ENCODE data around the gene ZNF189. TPM values are rescaled to one million over a fixed set of nuclear protein-coding genes. Genes with fewer than 3 reads are reported as not detected.
"Not testable (repeated sequence)": the region's sequence is repeated elsewhere in the genome, so short reads cannot be mapped to it uniquely, and the experiment has no call there.

The ZNF189 gene
- total and polyA plus RNA-seq, 2 of the 4 experiments (the other 2 are of a cell fraction): 5.9 to 19.9 TPM

DNA sequence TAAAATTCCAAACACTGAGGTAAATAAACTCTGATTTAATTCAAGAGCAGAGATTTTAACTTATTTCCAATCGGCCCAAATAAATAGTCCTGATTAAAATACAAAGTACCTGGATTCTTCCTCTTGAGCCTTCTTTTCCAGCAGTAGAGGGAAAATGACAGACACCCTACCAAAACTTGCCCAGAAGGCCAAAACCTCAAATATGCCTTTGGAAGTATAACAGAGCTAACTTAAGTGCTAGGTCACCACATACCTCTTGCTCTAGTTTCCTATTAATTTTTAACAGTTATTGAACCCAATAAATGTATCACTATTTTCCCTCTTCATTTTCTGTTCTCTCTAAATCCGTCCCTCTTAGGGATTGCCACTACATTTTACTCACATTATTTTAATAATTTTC lies 15.3 kb upstream of the ZNF189 start:
- Histone ChIP-seq H3K14ac (replicated peaks; ENCODE audit: low read depth, low read length) (no peak overlapping the region), H3K4ac (ENCODE audit: low read depth, low read length) (no peak overlapping the region), H3K9ac (ENCODE audit: low read depth, low read length) (no peak overlapping the region), H3K18ac (ENCODE audit: low read depth, low read length) (no peak overlapping the region), H3K4me3 (ENCODE audit: insufficient read depth, low read depth, low read length) (no peak overlapping the region), H3K27me3 (ENCODE audit: control insufficient read depth, insufficient read depth, low read length) (no peaks in the 10 kb centered on the region), H4K20me1 (ENCODE audit: insufficient read depth, low read length) (no peaks in the 10 kb centered on the region), H2BK20ac (ENCODE audit: low read depth, low read length) (no peak overlapping the region), H2AK9ac (replicated peaks; ENCODE audit: low read depth, low read length, poor library complexity) (no peak overlapping the region), H2BK120ac (ENCODE audit: low read depth, low read length) (no peak overlapping the region), H3K36me3 (ENCODE audit: control insufficient read depth, insufficient read depth, low read length) (peaks cover 1% of the 10 kb centered on the region; the same call in 1 of the 2 replicates), H3K9me3 (ENCODE audit: control insufficient read depth, insufficient read depth, low read length) (peaks cover 3% of the 10 kb centered on the region; the same call in 1 of the 2 replicates), H3K27ac (ENCODE audit: insufficient read depth, low read length) (no peak overlapping the region), H4K5ac (ENCODE audit: low read depth, low read length) (no peak overlapping the region), H2BK15ac (ENCODE audit: low read depth, low read length) (no peak overlapping the region), H3K4me2 (ENCODE audit: low read depth, low read length) (no peak overlapping the region), H2AFZ (replicated peaks; ENCODE audit: low read length, poor library complexity) (no peak overlapping the region), H3K9me1 (ENCODE audit: insufficient read depth, low read length) (no peaks in the 10 kb centered on the region), H3K23ac (ENCODE audit: low read depth, low read length) (no peak overlapping the region), H3K4me1 (ENCODE audit: control insufficient read depth, insufficient read depth, low read length) (no peaks in the 10 kb centered on the region), H2AK5ac (ENCODE audit: low read depth, low read length) (no peak overlapping the region), H3K56ac (ENCODE audit: extremely low read depth, insufficient read depth, low read length) (no peak overlapping the region), H4K91ac (ENCODE audit: insufficient read depth, low read depth, low read length) (no peak overlapping the region), H3K79me1 (ENCODE audit: low read depth in 1 of 2, low read length in 2 of 2) (no peaks in the 10 kb centered on the region), H2BK5ac (ENCODE audit: low read depth, low read length, poor library complexity, severe bottlenecking) (no peak overlapping the region), H4K8ac (ENCODE audit: low read depth in 2 of 2, low read length in 2 of 2) (no peak overlapping the region)
- intact Hi-C loops (cut with micrococcal nuclease) (no loop called here), in situ Hi-C loops (cut with MboI; ENCODE audit: low sequenced_read_pairs) (no loop called here), dilution Hi-C loops (cut with HindIII; ENCODE audit: low sequenced_read_pairs, unreplicated experiment) (no loop called here)
- ATAC-seq (ENCODE audit: low read depth): no peak
- POLR2A ChIA-PET (ENCODE audit: unreplicated experiment): no interaction called here
- no TSS peak for BruUV-seq (replicated peaks)
- TF ChIP-seq, protein P1, sequence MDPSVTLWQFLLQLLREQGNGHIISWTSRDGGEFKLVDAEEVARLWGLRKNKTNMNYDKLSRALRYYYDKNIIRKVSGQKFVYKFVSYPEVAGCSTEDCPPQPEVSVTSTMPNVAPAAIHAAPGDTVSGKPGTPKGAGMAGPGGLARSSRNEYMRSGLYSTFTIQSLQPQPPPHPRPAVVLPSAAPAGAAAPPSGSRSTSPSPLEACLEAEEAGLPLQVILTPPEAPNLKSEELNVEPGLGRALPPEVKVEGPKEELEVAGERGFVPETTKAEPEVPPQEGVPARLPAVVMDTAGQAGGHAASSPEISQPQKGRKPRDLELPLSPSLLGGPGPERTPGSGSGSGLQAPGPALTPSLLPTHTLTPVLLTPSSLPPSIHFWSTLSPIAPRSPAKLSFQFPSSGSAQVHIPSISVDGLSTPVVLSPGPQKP (IDR thresholded peaks at IDR 0.05; ENCODE audit: borderline replicate concordance, low read depth, low read length): no peak
- TF ChIP-seq MXI1 (IDR thresholded peaks at IDR 0.05; ENCODE audit: borderline replicate concordance, low read depth, low read length) (no peak), RAD21 (IDR thresholded peaks at IDR 0.05; ENCODE audit: low read length) (no peak), CHD1 (IDR thresholded peaks at IDR 0.05; ENCODE audit: low read depth, low read length) (no peak), RCOR1 (IDR thresholded peaks at IDR 0.05; ENCODE audit: insufficient replicate concordance, low read length) (no peak), MAZ (IDR thresholded peaks at IDR 0.05; ENCODE audit: borderline replicate concordance, low read depth, low read length) (no peak), SMC3 (IDR thresholded peaks at IDR 0.05; ENCODE audit: low read depth, low read length) (no peak)
- no peak for DNase-seq
- no CpG with 5 or more reads among the region's 2 CpGs for WGBS, 2 experiments (ENCODE audit: extremely low coverage in 2 of 2, insufficient read length in 1 of 2)
- CTCF ChIA-PET: no interaction called here

DNA sequence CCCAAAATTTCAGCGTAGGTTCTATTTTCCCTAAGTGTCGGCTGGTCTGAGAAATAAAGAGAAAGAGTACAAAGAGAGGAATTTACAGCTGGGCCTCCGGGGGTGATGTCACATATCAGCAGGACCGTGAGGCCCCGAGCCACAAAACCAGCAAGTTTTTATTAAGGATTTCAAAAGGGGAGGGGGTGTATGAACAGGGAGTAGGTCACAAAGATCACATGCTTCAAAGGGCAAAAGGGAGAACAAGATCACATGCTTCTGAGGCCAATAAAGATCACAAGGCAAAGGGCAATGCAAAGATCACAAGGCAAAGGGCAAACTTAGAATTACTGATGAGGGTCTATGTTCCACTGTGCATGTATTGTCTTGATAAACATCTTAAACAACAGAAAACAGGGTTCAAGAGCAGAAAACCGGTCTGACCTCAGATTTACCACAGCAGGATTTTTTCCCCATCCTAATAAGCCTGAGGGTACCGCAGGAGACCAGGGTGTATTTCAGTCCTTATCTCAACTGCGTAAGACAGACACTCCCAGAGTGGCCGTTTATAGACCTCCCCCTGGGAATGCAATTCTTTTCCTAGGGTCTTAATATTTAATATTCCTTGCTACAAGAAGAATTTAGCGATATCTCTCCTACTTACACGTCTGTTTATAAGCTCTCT lies 13.6 kb upstream of the ZNF189 start, which contains the start of gene BAAT:
TSS of gene BAAT (minus strand) at position 134 of the 664 bp plus-strand sequence. CDS start 13,602 bp downstream, outside the sequence.
- H4K20me1 ChIP-seq (ENCODE audit: insufficient read depth, low read length); H4K8ac ChIP-seq (ENCODE audit: low read depth in 2 of 2, low read length in 2 of 2); DNase-seq; H3K79me1 ChIP-seq (ENCODE audit: low read depth in 1 of 2, low read length in 2 of 2); H3K4me2 ChIP-seq (ENCODE audit: low read depth, low read length); H3K9me1 ChIP-seq (ENCODE audit: insufficient read depth, low read length); H3K4me3 ChIP-seq (ENCODE audit: insufficient read depth, low read depth, low read length); POLR2A ChIA-PET (ENCODE audit: unreplicated experiment); in situ Hi-C loops (cut with MboI; ENCODE audit: low sequenced_read_pairs); H3K4me1 ChIP-seq (ENCODE audit: control insufficient read depth, insufficient read depth, low read length); H2AK5ac ChIP-seq (ENCODE audit: low read depth, low read length); H2AFZ ChIP-seq (replicated peaks; ENCODE audit: low read length, poor library complexity); H2AK9ac ChIP-seq (replicated peaks; ENCODE audit: low read depth, low read length, poor library complexity); H3K9me3 ChIP-seq (ENCODE audit: control insufficient read depth, insufficient read depth, low read length); H3K36me3 ChIP-seq (ENCODE audit: control insufficient read depth, insufficient read depth, low read length); H4K5ac ChIP-seq (ENCODE audit: low read depth, low read length); H3K9ac ChIP-seq (ENCODE audit: low read depth, low read length); H3K23ac ChIP-seq (ENCODE audit: low read depth, low read length); H2BK20ac ChIP-seq (ENCODE audit: low read depth, low read length); H3K27ac ChIP-seq (ENCODE audit: insufficient read depth, low read length); intact Hi-C loops (cut with micrococcal nuclease); H4K91ac ChIP-seq (ENCODE audit: insufficient read depth, low read depth, low read length); CTCF ChIA-PET; H3K27me3 ChIP-seq (ENCODE audit: control insufficient read depth, insufficient read depth, low read length); H2BK15ac ChIP-seq (ENCODE audit: low read depth, low read length); dilution Hi-C loops (cut with HindIII; ENCODE audit: low sequenced_read_pairs, unreplicated experiment); BruUV-seq (replicated peaks); H2BK5ac ChIP-seq (ENCODE audit: low read depth, low read length, poor library complexity, severe bottlenecking); H2BK120ac ChIP-seq (ENCODE audit: low read depth, low read length); H3K18ac ChIP-seq (ENCODE audit: low read depth, low read length); H3K4ac ChIP-seq (ENCODE audit: low read depth, low read length); ATAC-seq (ENCODE audit: low read depth); H3K14ac ChIP-seq (replicated peaks; ENCODE audit: low read depth, low read length); H3K56ac ChIP-seq (ENCODE audit: extremely low read depth, insufficient read depth, low read length): not testable (repeated sequence)
- 90% methylated on average over 2 of the region's 11 CpGs; no CpG with 5 or more reads in 1 of the 2 experiments for WGBS, 2 experiments (ENCODE audit: extremely low coverage in 2 of 2, insufficient read length in 1 of 2)

Measured in IMR-90 (cell line).